ENCODE data around the gene USP44.

Gene USP44

DNA sequence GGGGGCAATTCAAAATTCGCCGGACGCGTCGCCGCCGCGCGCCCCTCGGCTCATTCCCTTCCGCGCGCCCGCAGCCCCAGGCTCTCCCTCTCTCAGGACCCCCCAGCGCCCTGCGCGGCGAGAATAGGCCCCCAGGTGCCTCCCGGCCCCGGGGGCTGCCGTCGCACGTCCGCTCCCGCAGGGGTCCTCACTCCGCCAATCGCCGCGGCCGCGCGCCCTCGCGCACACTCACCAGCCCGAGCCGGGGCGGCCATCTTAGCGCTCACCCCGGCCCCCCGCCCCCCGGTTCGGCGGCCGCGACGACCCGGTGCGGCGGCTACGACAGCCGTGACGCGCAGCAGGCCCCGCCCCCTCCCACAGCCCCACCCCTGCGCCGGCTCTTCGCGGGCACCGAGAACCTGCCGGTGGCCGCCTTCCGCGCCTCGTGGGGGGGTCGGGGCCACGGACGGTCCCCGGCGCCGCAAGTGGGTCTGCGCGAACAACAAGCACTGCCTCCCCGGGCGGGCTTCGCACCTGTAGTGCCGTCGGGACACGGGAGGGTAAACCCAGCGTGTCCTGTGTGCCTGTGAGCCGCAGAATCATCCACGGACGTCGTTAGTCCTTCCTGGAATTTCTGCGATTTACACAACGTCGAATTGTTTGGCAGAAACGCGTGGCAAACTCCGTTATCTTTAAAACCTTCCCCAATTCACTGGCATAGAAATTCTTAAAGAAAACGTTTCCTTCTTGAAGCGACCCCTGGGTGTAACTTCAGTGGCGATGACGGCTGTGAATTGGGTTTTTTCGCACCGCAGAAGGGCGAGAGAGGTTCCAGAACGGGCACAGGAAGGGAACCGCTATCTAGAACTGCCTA is 2.5 kb downstream of the USP44 start:
- Histone ChIP-seq H3K27me3 (ENCODE audit: control insufficient read depth, low read length) (no peaks in the 10 kb centered on the region), H3F3A (ENCODE audit: control insufficient read depth, insufficient read depth) (no peaks in the 10 kb centered on the region), H3K9me3 (ENCODE audit: control insufficient read depth, insufficient read depth, low read length) (peaks cover 11% of the 10 kb centered on the region; the same call in 1 of the 2 replicates), H3K4me1 (ENCODE audit: control insufficient read depth, low read length) (no peaks in the 10 kb centered on the region), H3K9me2 (replicated peaks; ENCODE audit: control insufficient read depth, low read length) (no peaks in the 10 kb centered on the region), H3K27ac (ENCODE audit: low read depth, low read length) (no peak overlapping the region), H3K79me2 (ENCODE audit: control insufficient read depth, low read length) (no peaks in the 10 kb centered on the region), H4K20me1 (ENCODE audit: control insufficient read depth, insufficient read depth, low read depth, low read length) (no peaks in the 10 kb centered on the region), H3K4me2 (ENCODE audit: low read length) (no peak overlapping the region), H3K36me3 (ENCODE audit: control insufficient read depth, low read length) (no peaks in the 10 kb centered on the region), H3K4me3 (ENCODE audit: low read length) (no peak overlapping the region)
- TF ChIP-seq CTCF (IDR thresholded peaks at IDR 0.05; ENCODE audit: low read depth, low read length, poor library complexity, severe bottlenecking) = no peak

DNA sequence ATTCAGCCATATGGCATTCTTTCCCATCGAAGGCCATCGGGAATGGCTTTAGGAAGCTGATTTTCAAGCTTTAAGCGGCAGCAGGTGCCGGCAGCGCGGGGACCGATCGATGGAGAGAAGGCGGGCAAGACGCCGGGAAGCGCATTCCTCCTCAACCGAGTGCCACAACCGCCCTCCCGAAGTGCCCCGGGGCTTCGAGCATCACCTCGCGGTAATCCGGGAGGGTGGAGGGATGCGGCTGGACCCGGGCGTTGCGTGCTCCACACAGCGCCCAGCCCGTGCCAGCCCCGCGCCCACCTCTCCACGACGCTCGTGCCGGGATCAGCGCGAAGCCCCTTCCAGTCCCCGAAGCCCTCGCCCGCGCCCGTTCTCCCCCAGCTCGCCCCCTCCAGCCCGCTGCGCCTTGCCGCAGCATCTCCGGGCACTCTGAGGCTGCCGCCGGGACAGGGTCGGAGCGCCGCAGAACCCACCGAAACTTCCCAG is 3.2 kb downstream of the USP44 start:
- H3K4me3 ChIP-seq (ENCODE audit: low read length) = no peak overlapping the region
- no peak overlapping the region for H3K27ac ChIP-seq (ENCODE audit: low read depth, low read length)
- H3K9me2 ChIP-seq (replicated peaks; ENCODE audit: control insufficient read depth, low read length) = no peaks in the 10 kb centered on the region
- H3K36me3 ChIP-seq (ENCODE audit: control insufficient read depth, low read length) = no peaks in the 10 kb centered on the region
- TF ChIP-seq CTCF (IDR thresholded peaks at IDR 0.05; ENCODE audit: low read depth, low read length, poor library complexity, severe bottlenecking) = no peak
- no peak for TF ChIP-seq EZH2phosphoT487 (IDR thresholded peaks at IDR 0.05; ENCODE audit: borderline replicate concordance, low read length)
- no peaks in the 10 kb centered on the region for H3F3A ChIP-seq (ENCODE audit: control insufficient read depth, insufficient read depth)
- no peaks in the 10 kb centered on the region for H3K27me3 ChIP-seq (ENCODE audit: control insufficient read depth, low read length)
- H3K79me2 ChIP-seq (ENCODE audit: control insufficient read depth, low read length) = no peaks in the 10 kb centered on the region
- no peaks in the 10 kb centered on the region for H4K20me1 ChIP-seq (ENCODE audit: control insufficient read depth, insufficient read depth, low read depth, low read length)
- H3K4me2 ChIP-seq (ENCODE audit: low read length) = no peak overlapping the region
- H3K4me1 ChIP-seq (ENCODE audit: control insufficient read depth, low read length) = no peaks in the 10 kb centered on the region
- peaks cover 11% of the 10 kb centered on the region; the same call in 1 of the 2 replicates for H3K9me3 ChIP-seq (ENCODE audit: control insufficient read depth, insufficient read depth, low read length)

DNA sequence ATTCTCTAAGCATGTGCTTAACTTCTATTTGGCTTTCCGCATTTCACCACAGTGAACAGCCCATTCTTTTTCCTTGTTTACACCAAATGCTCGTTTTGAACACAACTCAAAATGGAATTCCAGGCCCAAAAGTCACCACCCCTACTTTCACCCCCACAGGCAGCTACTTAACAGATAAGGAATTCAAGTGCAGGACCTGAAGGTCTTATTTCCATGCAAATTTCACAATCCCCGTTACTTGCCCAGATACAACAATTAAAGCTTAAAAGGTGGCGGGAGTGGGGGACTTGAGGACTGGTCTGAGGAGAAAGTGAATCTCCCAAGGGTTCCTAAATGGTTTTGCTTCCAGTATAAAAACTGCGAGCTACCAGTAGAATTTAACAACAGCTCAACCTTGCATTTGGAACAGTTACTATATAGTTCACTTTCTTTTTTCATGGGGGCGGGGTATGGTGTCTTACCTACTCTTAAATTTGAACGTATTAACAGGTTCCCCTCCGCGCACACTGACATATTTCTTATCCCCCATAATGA is 3.7 kb downstream of the USP44 start:
- no peak for TF ChIP-seq EZH2phosphoT487 (IDR thresholded peaks at IDR 0.05; ENCODE audit: borderline replicate concordance, low read length)
- no peak for TF ChIP-seq CTCF (IDR thresholded peaks at IDR 0.05; ENCODE audit: low read depth, low read length, poor library complexity, severe bottlenecking)
- Histone ChIP-seq H4K20me1 (ENCODE audit: control insufficient read depth, insufficient read depth, low read depth, low read length) (no peaks in the 10 kb centered on the region), H3K9me2 (replicated peaks; ENCODE audit: control insufficient read depth, low read length) (no peaks in the 10 kb centered on the region), H3K79me2 (ENCODE audit: control insufficient read depth, low read length) (no peaks in the 10 kb centered on the region), H3K27me3 (ENCODE audit: control insufficient read depth, low read length) (no peaks in the 10 kb centered on the region), H3F3A (ENCODE audit: control insufficient read depth, insufficient read depth) (no peaks in the 10 kb centered on the region), H3K27ac (ENCODE audit: low read depth, low read length) (no peak overlapping the region), H3K4me3 (ENCODE audit: low read length) (no peak overlapping the region), H3K36me3 (ENCODE audit: control insufficient read depth, low read length) (no peaks in the 10 kb centered on the region), H3K9me3 (ENCODE audit: control insufficient read depth, insufficient read depth, low read length) (peaks cover 11% of the 10 kb centered on the region; the same call in 1 of the 2 replicates), H3K4me1 (ENCODE audit: control insufficient read depth, low read length) (no peaks in the 10 kb centered on the region), H3K4me2 (ENCODE audit: low read length) (no peak overlapping the region)
